Ascending aorta (tissue), 2 donors: ENCODE data around the gene TBC1D14. TPM values are rescaled to one million over a fixed set of nuclear protein-coding genes. Genes with fewer than 3 reads are reported as not detected.
"Not testable (repeated sequence)": the region's sequence is repeated elsewhere in the genome, so short reads cannot be mapped to it uniquely, and the experiment has no call there.

Experiments
- DNase-seq, 2 donors: peaks; one replicate each; pipeline ENCODE4 v3.0.0-alpha.2; 2019; ENCODE audit warnings: low spot score in 2 of 2
- H3K27ac ChIP-seq, 2 donors: fragments of 200-600 bp; sonication (generic); one replicate each; pipeline ENCODE4 v1.5.1; 2016 to 2017; ENCODE audit warnings: mild to moderate bottlenecking in 1 of 2
- H3K27me3 ChIP-seq: fragments of 200-600 bp; sonication (generic); one replicate; pipeline ENCODE4 v1.5.1; 2017
- H3K36me3 ChIP-seq, 2 donors: fragments of 200-600 bp; sonication (generic); one replicate each; pipeline ENCODE4 v1.5.1; 2016
- H3K4me1 ChIP-seq, 2 donors: fragments of 200-600 bp; sonication (generic); one replicate each; pipeline ENCODE4 v1.5.1; 2016 to 2017; ENCODE audit warnings: mild to moderate bottlenecking in 1 of 2
- H3K4me3 ChIP-seq, 2 donors: fragments of 200-600 bp; sonication (generic); one replicate each; pipeline ENCODE4 v1.5.1; 2016 to 2017; ENCODE audit warnings: mild to moderate bottlenecking in 1 of 2
- H3K9me3 ChIP-seq, 2 donors: fragments of 200-600 bp; sonication (generic); one replicate each; pipeline ENCODE4 v1.5.1; 2016
- CTCF ChIP-seq, 3 experiments: fragments of 200-600 bp in 2 of 3; fragments of 450-650 bp in 1 of 3; sonication (generic) in 2 of 3; IDR thresholded peaks; one replicate each; pipeline ENCODE4 v1.5.1; 2016 to 2019; ENCODE audit warnings: antibody characterized with exemption in 3 of 3, mild to moderate bottlenecking in 1 of 3, moderate library complexity in 1 of 3
- intact Hi-C: fragments of 100-400 bp; cut with DNase I; formaldehyde crosslinking; loops from one replicate; pipeline ENCODE4 v1.15.1; 2023
- total RNA-seq: library from RNA; depleted of rRNA; stranded (reverse); fragments of >200 nt; gene quantifications from one replicate; pipeline ENCODE4 v1.1.0, GENCODE V29; 2016

The TBC1D14 gene
- total RNA-seq, 1 donor from 2014 or later: 26.4 TPM

- Histone ChIP-seq H3K4me1 (no peaks in the 10 kb centered on the region), H3K4me3 (no peak overlapping the region), H3K36me3 (no peaks in the 10 kb centered on the region), H3K9me3 (no peaks in the 10 kb centered on the region), H3K27ac (no peak overlapping the region), H3K27me3 (no peaks in the 10 kb centered on the region)
- DNase-seq: peak in 1 of 2 donors; percentile 46
- no peak for TF ChIP-seq CTCF (IDR thresholded peaks at IDR 0.05)
- intact Hi-C loops: no loop called here
Observed at GRCh38 chr4:6901669-6902317, 7.8 kb upstream of the TBC1D14 start.

GRCh38 chr4:6902318-6903042, 7.1 kb upstream of the TBC1D14 start:
- intact Hi-C loops: no loop called here
- H3K36me3 ChIP-seq: no peaks in the 10 kb centered on the region
- no peak overlapping the region for H3K4me3 ChIP-seq
- no peaks in the 10 kb centered on the region for H3K27me3 ChIP-seq
- no peaks in the 10 kb centered on the region for H3K9me3 ChIP-seq
- no peak for TF ChIP-seq CTCF (IDR thresholded peaks at IDR 0.05)
- H3K27ac ChIP-seq: no peak overlapping the region
- DNase-seq: peak in 1 of 2 donors; percentile 42
- H3K4me1 ChIP-seq: peaks cover 0 to 2% of the 10 kb centered on the region in 2 donors

- H3K9me3 ChIP-seq: no peaks in the 10 kb centered on the region
- intact Hi-C loops: no loop called here
Observed at GRCh38 chr4:6905516-6906445, 3.8 kb upstream of the TBC1D14 start.

GRCh38 chr4:6906486-6906885, 3.1 kb upstream of the TBC1D14 start:
- H3K9me3 ChIP-seq, DNase-seq, H3K4me3 ChIP-seq, H3K27ac ChIP-seq, intact Hi-C loops, H3K36me3 ChIP-seq, H3K27me3 ChIP-seq: not testable (repeated sequence)
- peaks cover 0 to 24% of the 10 kb centered on the region in 2 donors for H3K4me1 ChIP-seq

More at GRCh38 chr4:6905516-6906445, 3.8 kb upstream of the TBC1D14 start:
- Histone ChIP-seq H3K36me3 (no peaks in the 10 kb centered on the region), H3K27ac (no peak overlapping the region), H3K4me1 (peaks cover 0 to 21% of the 10 kb centered on the region in 2 donors), H3K27me3 (no peaks in the 10 kb centered on the region), H3K4me3 (no peak overlapping the region)
- peak in 1 of 2 donors; percentile 39 for DNase-seq
- no peak for TF ChIP-seq CTCF (IDR thresholded peaks at IDR 0.05)

GRCh38 chr4:6907658-6908191, 1.9 kb upstream of the TBC1D14 start:
- Histone ChIP-seq H3K9me3 (no peaks in the 10 kb centered on the region), H3K27ac (no peak overlapping the region), H3K36me3 (no peaks in the 10 kb centered on the region), H3K4me1 (peaks cover 0 to 31% of the 10 kb centered on the region in 2 donors), H3K4me3 (no peak overlapping the region), H3K27me3 (no peaks in the 10 kb centered on the region)
- intact Hi-C loops: loop anchor here (2.0 kb wide), 2 partner anchors 21 to 135 kb away; partner anchors contain the start of gene TADA2B
- peak in 1 of 3 experiments; percentile 37 for TF ChIP-seq CTCF (IDR thresholded peaks at IDR 0.05)
- no peak for DNase-seq
